CD4-positive, alpha-beta T cell treated with Interleukin-15 for 4 hours (primary cell): ENCODE results near the gene SLC10A7.

Experiments
- DNase-seq: peaks from one replicate; pipeline ENCODE4 v3.0.0-alpha.2; 2020; ENCODE audit warnings: low spot score

SLC10A7 gene

DNA sequence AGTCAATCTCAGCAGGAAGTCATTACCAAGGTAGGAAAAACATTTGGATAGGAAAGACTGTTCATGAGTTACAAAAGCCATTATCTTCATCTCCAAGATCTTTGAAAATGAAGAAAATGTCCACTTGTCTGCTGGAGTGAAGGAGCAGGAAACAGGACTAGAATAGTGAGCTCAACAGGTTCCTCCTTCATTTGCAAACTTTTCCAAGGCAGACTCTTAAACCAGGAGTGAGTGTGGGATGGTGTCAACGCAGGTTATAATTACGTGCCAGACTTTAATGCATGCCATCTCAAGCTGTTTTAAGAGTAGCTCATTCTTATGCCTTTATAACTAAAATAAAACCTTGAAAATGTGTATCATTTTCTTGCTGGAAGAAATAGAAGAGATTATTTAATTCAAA lies 310.9 kb downstream of the SLC10A7 start:
- DNase-seq = no peak

DNA sequence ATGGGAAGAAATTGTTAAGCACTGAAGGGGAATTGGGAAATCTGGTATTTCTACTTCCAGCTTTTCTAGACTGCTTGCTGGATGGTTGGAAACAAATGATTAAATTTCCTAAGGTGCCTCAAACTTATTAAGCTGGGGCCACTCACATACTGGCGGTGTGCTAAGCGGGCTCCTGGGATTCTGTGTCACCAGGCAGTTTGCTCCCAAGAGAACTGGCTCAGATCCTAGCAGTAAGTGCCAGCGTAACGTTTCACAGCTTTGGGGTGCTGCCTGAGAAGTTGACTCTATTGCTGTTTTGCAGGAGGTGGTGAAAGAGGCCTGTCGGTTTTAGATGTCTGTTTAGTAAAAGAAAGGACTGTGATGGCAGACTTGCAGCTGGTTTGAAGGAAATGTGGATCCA lies 314.3 kb downstream of the SLC10A7 start:
- DNase-seq = no peak
